Upper lobe of right lung (tissue), 1 donor: ENCODE data around the gene VIPAS39. TPM values are rescaled to one million over a fixed set of nuclear protein-coding genes. Genes with fewer than 3 reads are reported as not detected.

Source experiments
- ATAC-seq: fragments of 200-7000 bp; cut with Tn5 transposase; one replicate; pipeline ENCODE4 v1.9.1; 2020; ENCODE audit warnings: mild to moderate bottlenecking, moderate library complexity
- DNase-seq: peaks from one replicate; pipeline ENCODE4 v3.0.0-alpha.2; 2020
- H3K27ac ChIP-seq: fragments of 200-600 bp; one replicate; pipeline ENCODE4 v1.8.0; 2022
- H3K27me3 ChIP-seq: fragments of 200-600 bp; one replicate; pipeline ENCODE4 v1.8.0; 2022; ENCODE audit warnings: mild to moderate bottlenecking
- H3K36me3 ChIP-seq: fragments of 200-600 bp; one replicate; pipeline ENCODE4 v1.8.0; 2022
- H3K4me1 ChIP-seq: fragments of 200-600 bp; one replicate; pipeline ENCODE4 v1.8.0; 2022
- H3K4me3 ChIP-seq: fragments of 200-600 bp; one replicate; pipeline ENCODE4 v1.8.0; 2022; ENCODE audit warnings: mild to moderate bottlenecking
- H3K9me3 ChIP-seq: fragments of 200-600 bp; one replicate; pipeline ENCODE4 v1.8.0; 2022
- intact Hi-C: fragments of 100-400 bp; cut with DNase I; formaldehyde crosslinking; loops from one replicate; pipeline ENCODE4 v1.11.0; 2022
- total RNA-seq: library from RNA; stranded (reverse); fragmentation: NEBNext Ultra II Directional; extraction: Animal tissue kit (Norgen Biotek cat#: 25700); gene quantifications from one replicate; pipeline ENCODE4 v1.2.1, GENCODE V29; 2021
- TF ChIP-seq, protein P1 (sequence below): fragments of 200-600 bp; IDR thresholded peaks from one replicate; pipeline ENCODE4 v1.8.0; 2022; ENCODE audit warnings: antibody characterized with exemption
- donor health status: DM: no; HTN: yes; CAD: no; lungs with severe emphysema.

Gene VIPAS39
- total RNA-seq, 1 donor from 2014 or later, result 14.5 TPM

DNA sequence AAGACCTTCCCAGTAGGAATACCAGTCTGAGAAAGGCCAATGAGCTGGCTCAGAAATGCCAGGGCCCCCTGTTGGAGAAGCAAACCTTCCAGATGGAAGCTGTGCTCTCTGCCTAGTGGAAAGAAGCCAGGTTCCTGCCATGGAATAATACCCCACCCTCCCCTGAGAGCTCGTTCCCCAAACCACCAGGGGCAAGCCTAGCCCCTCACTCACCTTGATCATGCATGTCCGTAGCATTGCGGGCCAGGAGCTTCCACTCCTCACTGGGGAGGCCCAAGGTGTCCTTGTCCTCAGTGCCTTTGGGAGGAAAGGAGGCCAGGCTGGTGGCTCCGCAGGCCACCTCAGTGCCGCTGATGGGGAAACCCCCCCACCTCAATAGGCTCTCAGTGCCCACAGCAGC is 20.6 kb upstream of the VIPAS39 start:
- H3K36me3 ChIP-seq, result no peaks in the 10 kb centered on the region
- no peak overlapping the region for H3K4me3 ChIP-seq
- no peaks in the 10 kb centered on the region for H3K9me3 ChIP-seq
- TF ChIP-seq, protein P1, sequence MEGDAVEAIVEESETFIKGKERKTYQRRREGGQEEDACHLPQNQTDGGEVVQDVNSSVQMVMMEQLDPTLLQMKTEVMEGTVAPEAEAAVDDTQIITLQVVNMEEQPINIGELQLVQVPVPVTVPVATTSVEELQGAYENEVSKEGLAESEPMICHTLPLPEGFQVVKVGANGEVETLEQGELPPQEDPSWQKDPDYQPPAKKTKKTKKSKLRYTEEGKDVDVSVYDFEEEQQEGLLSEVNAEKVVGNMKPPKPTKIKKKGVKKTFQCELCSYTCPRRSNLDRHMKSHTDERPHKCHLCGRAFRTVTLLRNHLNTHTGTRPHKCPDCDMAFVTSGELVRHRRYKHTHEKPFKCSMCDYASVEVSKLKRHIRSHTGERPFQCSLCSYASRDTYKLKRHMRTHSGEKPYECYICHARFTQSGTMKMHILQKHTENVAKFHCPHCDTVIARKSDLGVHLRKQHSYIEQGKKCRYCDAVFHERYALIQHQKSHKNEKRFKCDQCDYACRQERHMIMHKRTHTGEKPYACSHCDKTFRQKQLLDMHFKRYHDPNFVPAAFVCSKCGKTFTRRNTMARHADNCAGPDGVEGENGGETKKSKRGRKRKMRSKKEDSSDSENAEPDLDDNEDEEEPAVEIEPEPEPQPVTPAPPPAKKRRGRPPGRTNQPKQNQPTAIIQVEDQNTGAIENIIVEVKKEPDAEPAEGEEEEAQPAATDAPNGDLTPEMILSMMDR, result no peak
- ATAC-seq (no peak), DNase-seq (peak; percentile 48)
- no peaks in the 10 kb centered on the region for H3K27me3 ChIP-seq
- no peaks in the 10 kb centered on the region for H3K4me1 ChIP-seq
- H3K27ac ChIP-seq, result no peak overlapping the region
- intact Hi-C loops, result no loop called here

- intact Hi-C loops, result no loop called here
- DNase-seq, result peak; percentile 63
- TF ChIP-seq, protein P1, result no peak
Measured at GRCh38 chr14:77475432-77476115, 18.2 kb upstream of the VIPAS39 start.

DNA sequence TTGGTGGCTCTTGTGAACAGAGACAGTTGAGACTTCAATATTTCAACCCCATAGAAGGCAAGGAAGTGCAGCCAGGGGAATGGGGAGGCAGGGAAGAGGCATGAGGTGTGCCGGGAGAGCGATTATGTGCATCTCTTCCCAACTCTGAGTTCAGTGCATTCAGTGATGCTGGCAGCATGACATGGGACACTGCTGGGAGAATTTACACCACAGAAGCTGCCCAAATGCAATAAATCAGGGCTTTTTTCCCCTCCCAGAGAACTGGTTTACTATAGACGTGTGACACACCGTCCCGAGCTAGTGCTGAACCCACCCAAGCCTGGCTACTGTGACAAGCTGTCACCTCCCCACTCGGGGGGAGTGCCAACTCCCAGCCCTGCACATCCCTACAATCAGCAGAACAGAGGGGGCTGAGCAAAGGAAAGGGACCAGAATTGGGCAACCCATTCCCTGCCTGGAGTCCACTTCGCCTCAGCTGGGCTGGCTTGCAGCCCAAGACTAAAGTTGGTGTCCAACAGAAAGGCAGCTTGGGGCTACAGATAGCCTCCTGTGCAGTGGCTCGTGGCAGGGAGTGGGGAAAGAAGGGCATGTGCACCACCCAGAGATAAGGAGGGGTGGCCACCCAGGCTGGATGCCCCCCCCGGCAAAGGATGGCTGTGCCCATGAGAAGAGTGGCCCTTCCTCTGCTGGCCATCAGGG is 17.2 kb upstream of the VIPAS39 start:
- TF ChIP-seq, protein P1, result no peak
- Histone ChIP-seq H3K27me3 (no peaks in the 10 kb centered on the region), H3K27ac (no peak overlapping the region), H3K36me3 (peaks cover 5% of the 10 kb centered on the region), H3K9me3 (no peaks in the 10 kb centered on the region), H3K4me1 (no peaks in the 10 kb centered on the region), H3K4me3 (no peak overlapping the region)
- intact Hi-C loops, result no loop called here
- ATAC-seq, result peak; percentile 5
- DNase-seq, result peak; percentile 30

More at GRCh38 chr14:77475432-77476115, 18.2 kb upstream of the VIPAS39 start:
- Histone ChIP-seq H3K9me3 (no peaks in the 10 kb centered on the region), H3K4me1 (no peaks in the 10 kb centered on the region), H3K27me3 (no peaks in the 10 kb centered on the region), H3K36me3 (no peaks in the 10 kb centered on the region), H3K4me3 (no peak overlapping the region), H3K27ac (no peak overlapping the region)
- ATAC-seq, result peak; percentile 23

DNA sequence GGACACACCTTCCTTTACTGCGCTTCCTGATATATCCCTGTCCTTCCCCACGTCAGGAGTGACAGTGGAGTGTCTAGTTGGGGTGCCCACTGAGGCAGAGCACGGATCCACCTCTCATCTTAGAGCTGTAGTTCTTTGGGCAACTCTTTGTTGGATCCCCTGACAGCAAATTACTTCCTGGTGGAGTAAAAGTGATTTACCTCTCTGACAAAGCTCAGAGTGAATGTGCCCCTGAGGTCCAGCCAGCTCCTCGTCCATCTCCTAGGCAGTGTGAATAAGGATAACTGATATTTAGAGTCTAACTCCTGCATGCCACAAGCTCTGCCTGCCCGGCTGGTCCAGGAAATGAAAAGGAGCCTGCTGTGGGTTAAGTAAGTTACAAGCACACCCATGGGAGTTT is 16.5 kb upstream of the VIPAS39 start:
- TF ChIP-seq, protein P1, result no peak

GRCh38 chr14:77470224-77470870 is 12.9 kb upstream of the VIPAS39 start:
- intact Hi-C loops, result no loop called here
- H3K4me3 ChIP-seq, result no peak overlapping the region
- TF ChIP-seq, protein P1, result no peak
- no peaks in the 10 kb centered on the region for H3K27me3 ChIP-seq
- H3K9me3 ChIP-seq, result no peaks in the 10 kb centered on the region
- no peak overlapping the region for H3K27ac ChIP-seq
- no peak for DNase-seq
- no peaks in the 10 kb centered on the region for H3K4me1 ChIP-seq
- H3K36me3 ChIP-seq, result peaks cover 48% of the 10 kb centered on the region
- ATAC-seq, result no peak

More for the DNA sequence above, 16.5 kb upstream of the VIPAS39 start:
- DNase-seq, result peak; percentile 22
- intact Hi-C loops, result no loop called here
- Histone ChIP-seq H3K27ac (no peak overlapping the region), H3K4me3 (no peak overlapping the region), H3K4me1 (no peaks in the 10 kb centered on the region), H3K36me3 (peaks cover 12% of the 10 kb centered on the region), H3K27me3 (no peaks in the 10 kb centered on the region), H3K9me3 (no peaks in the 10 kb centered on the region)
- no peak for ATAC-seq
